HG03097 (cell line): ENCODE measurements around the gene OTUD4.
A peak's percentile ranks its signal among the peaks of the same experiment; 100 is the strongest.

Experiments used
- ATAC-seq: cut with Tn5 transposase; IDR thresholded peaks from one replicate; pipeline ENCODE4 v1.9.1; 2021; ENCODE audit not compliant: unreplicated experiment, low FRiP score

Gene OTUD4

DNA sequence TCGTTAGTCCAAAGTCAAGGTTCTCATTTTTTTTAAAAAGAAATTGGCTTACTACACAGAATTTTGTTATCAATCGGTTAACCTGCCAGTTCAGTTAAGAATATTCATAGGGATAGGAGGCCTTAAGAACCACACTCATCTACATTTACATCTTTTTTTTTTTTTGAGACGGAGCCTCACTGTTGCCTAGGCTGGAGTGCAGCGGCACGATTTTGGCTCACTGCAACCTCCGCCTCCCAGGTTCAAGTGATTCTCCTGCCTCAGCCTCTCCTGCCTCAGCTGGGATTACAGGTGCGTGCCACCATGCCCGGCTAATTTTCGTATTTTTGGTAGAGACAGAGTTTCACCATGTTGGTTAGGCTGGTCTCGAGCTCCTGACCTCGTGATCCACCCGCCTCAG lies 48.5 kb downstream of the OTUD4 start:
- no peak for ATAC-seq

DNA sequence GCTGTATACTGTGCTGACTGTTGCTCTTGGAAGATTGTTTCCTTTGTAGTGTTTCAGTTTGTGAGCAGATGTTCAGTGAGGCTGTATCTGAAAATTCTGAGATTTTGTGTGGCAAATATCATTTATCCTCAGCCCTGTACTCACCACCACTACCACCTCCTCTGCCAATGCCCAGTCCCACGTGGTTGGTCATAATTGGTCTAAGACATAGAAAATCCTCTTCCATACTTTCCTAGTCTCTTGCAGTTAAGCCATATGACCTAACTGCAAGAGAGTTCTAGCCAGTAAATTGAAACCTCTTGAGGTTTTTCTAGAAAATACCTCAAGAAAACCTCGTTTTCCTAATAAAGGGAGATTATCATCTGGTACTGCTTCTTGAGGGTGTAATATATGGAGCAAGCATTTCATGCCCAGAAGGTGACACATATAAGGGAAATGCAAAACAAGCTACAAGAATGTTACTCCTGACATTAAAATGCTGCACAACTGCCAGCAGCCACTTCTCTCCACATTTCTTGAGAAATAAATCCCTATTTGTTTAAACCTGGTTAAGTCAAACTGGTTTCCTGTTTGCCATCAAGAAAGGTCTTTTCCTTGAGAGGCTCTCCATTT lies 49.5 kb downstream of the OTUD4 start:
- no peak for ATAC-seq

DNA sequence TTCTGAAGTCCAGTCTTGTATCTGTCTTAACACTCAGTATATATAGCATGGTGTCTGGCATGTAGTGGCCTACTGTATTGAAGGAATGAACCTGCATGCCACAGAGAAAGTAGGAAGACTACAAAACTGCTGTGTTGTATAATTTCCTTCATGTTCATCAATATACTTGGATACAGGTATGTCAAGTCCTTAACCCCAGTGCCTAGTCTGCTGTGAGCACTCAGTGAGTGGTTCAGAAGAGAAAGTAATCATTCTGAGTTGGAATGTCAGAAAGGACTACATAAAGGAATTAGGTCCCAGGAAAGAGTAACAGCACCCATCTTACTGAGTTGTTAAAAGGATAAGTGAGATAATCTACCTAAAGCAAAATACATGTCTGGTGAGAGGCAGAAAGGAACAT lies 50.3 kb downstream of the OTUD4 start:
- ATAC-seq: no peak

DNA sequence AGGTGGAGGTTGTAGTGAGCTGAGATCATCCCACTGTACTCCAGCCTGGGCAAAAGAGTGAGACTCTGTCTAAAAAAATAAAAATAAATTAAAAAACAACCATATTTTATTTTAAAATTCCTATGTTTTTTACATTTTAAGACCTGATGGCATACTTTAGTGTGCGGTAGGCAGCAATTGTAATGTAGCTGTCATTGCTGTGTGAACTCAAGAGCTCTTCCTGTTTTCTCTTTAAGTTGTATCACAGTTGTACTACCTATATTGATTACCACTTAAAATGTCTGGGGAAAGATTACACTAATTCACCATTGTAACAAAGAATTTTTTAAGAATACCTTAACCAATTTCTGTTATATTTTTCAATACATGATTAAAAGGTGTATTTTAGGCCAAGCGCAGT lies 55.0 kb downstream of the OTUD4 start:
- no peak for ATAC-seq

DNA sequence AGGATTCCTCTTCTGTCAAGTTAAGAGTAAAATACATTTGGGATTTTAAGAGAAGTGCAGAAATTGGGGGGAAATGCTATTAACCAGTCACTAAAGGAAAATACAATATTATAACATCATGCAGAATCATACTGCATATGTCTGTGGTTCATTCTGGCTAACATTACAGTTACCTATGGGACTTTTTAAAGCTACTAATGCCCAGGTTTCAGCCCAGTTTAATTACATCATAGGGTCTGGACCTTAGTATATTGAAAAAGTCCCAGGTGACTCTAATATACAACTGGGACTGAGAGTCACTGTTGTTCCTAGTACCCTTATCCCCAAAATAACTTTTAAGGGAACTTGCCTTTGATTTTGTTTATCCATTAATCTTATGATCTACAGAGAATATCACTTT lies 72.3 kb downstream of the OTUD4 start:
- no peak for ATAC-seq

DNA sequence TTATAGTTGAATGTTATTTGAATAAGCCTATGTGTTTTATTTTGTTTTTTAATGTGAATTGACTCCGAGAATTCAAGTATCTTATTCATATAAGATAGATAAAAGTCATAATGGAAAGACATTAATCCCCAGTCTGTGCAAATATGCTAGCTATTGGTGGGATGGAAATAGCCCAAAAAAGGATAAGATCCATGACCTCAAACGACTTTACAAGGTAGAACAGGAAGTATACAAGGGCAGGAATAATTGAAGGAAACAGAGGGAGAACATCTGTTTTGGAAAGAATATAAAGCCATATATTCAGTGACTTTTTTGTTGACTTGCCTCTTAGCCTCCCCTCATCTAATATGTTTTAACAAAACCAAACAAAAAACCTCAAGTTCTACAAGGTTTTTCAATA lies 73.3 kb downstream of the OTUD4 start:
- no peak for ATAC-seq

DNA sequence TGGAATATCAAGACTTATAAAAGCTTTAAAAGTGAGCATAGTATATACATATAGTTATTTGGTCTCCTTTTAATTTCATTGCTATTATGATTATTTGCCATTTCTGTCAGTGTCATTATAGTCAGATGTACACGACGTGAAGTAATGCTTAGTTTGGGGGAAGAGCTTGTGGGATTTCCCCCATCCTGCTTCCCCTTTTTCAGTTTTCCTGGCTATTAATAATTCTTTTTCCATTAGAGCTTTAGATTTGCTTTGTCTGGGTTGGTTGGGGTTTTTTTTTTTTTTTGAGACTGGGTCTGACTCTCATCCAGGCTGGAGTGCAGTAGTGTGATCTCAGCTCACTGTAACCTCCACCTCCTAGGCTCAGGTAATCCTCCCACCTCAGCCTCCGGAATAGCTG lies 76.9 kb downstream of the OTUD4 start:
- ATAC-seq: no peak

DNA sequence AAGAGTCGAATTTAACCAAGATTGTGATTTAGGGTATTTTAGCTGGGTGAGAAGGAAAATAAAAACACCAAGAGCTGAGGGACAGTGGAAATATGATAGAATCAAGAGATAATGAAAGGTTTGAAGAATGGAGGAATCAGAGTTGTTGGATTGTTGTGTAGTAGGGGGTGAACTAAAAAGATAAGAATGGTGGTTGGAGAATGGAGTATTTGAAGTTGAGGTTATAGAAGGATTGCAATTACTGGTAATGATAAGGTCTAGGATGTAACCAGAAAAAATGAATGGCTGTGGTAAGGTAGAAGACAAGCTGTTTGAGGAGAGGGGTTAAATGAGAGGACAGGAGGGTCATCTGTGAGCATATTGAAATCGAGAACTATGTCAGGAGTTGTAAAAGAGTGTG lies 77.8 kb downstream of the OTUD4 start:
- ATAC-seq: no peak

DNA sequence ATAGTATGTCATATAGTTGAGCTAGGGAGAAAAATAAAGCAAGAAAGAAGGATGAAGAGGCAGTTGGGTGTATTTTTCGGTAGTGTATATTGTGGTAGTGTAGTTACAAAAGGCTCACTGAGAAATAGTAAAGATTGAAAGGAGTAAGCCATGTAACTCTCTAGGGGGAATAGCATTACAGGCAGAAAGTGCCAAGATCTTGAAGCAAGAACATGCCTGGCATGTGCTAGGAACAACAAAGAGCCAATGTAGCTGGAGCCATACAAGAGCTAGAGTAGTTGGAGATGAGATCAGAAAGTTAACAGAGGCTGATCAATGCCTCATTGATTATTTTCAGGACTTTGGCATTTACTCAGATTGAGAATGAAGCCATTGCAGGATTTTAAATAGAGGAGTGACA lies 79.3 kb downstream of the OTUD4 start:
- no peak for ATAC-seq

DNA sequence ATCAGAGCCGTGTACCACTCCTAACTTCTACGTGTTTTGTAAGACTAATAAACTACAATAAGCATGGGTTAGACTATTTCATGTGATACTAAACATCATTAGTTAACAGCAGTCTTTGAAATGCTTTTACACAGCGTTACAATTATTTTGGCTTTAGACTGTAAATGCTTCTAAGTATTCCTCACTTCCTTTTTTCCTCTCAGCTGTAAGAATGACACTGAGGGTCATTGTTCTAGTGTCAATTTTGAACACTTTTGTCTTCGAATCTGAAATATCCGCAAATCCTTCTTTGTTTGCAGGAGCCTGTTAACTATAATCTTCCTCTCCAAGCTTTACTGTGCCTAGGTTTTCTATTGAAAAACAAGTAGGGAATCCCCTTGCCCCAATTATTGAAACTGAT lies 80.7 kb downstream of the OTUD4 start:
- no peak for ATAC-seq

DNA sequence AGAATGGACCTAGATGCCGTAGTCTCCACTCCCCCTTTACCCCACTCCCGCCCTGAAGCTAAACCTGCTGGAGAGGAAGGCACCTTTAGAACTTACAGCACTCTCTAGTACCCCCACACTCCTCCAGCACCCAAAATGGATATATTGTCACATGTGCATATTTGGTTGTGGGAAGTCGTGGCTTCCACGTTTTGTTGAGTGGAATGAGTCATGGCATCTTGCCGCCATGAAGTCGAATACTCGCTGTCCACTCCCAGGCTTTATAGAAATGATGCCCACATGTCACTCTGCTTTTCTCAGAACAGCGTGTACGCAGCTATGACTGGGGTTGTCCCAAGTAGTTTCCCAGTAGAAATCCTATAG lies 81.7 kb downstream of the OTUD4 start:
- peak; percentile 16 for ATAC-seq

DNA sequence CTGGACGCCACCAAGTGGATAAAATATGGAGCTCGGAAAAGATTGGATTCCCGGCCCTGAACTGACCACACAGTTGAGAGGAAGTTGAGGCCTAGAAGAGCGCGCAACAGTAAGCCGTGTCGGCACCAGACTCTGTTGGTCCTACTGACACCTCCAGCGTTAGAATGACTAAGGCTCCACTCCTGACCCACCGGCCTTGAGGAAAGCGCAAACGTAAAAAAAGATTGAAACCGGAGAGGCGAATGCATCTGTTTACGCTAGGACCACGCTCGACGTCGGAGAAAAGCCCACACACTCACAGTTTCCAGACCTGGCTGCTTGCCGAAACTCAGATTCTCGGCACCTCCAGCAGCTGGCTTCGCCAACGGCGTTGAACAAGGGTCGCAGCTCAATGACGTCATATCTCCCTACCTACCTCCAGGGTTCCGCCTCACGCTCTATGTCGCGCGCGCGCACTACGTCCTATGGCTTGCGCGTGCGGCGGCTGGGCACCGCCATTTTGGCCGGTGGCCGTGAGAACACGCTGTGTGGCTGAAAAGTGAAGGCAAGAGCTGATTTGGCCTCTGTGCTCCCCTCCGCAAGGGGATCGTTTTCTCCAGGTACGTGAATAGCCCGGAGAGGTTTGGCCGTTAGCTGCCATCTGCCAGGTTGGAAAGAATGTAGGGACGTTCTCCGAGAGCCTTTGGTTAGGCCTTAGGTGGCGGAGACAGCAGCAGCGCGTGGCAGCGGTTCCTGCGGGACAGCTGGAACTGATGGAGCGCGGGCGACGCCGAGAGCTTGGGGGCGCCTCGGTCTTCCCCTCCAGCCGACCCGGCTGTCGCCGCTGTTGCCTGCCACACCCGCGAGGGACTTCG lies 82.3 kb downstream of the OTUD4 start, which contains the start of the genes ABCE1 and ANAPC10:
TSS of gene ABCE1 (plus strand) at position 491 of the 854 bp plus-strand sequence. CDS start 6,102 bp downstream, outside the sequence.
TSS of gene ANAPC10 (minus strand) at position 376 of the 854 bp plus-strand sequence. CDS start 2,097 bp downstream, outside the sequence.
- ATAC-seq: peak; percentile 79

DNA sequence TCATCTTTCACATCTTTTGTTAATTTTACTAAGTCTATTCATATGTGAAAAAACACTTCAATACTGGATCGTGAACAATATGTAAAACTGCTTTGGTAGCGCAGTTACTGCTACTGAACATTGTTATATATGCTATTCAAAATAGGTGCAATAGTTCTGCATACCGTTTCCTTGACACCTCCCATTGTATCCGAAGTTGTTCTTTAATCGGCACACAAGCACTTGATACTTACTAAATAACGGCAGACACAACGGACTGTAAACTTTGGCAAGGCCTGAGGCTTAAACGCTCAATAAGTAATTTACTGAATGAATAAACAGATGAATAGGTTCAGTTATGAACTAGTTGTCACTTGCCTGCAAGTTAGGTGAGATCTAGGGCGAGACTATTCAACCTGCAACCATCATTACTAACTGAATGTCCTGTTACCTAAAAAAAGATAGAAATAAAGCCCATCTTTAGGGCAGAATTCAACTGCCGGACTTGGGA lies 83.0 kb downstream of the OTUD4 start:
- no peak for ATAC-seq

DNA sequence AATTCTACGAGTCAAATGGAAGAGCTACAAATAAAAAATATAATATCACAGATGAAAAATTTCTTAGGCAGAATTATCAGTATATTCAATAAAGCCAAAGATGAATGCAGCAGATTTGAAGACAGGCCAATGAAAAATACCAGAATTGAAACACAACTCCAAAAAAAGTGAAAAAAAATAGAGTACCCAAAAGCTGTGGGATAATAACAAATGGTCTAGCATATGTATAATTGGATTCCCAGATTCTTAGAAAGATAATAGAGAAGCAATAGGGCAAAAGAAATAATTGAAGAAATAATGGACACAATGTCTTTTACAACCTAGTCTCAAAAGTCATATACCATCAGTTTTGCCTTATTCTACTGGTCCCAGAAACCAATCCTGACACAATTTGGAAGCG lies 86.8 kb downstream of the OTUD4 start:
- no peak for ATAC-seq

DNA sequence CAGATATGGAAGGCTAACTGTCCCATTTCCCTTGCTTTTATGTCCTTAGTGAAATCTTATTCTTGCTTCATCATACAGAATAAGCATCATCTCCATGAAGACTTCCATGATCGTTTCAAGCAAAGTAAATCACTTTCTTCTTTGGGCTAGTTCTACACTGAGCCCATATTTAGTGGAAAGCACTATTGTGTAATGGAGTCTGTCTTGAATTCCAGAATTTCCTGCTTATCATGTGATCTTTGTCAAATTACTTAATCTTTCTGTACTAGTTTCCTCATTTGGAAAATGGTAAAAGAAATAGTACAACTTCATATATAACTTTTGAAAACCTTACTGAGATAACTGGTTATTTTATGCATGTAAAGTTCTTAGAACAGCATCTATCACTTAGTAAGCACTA lies 90.0 kb downstream of the OTUD4 start:
- ATAC-seq: no peak

DNA sequence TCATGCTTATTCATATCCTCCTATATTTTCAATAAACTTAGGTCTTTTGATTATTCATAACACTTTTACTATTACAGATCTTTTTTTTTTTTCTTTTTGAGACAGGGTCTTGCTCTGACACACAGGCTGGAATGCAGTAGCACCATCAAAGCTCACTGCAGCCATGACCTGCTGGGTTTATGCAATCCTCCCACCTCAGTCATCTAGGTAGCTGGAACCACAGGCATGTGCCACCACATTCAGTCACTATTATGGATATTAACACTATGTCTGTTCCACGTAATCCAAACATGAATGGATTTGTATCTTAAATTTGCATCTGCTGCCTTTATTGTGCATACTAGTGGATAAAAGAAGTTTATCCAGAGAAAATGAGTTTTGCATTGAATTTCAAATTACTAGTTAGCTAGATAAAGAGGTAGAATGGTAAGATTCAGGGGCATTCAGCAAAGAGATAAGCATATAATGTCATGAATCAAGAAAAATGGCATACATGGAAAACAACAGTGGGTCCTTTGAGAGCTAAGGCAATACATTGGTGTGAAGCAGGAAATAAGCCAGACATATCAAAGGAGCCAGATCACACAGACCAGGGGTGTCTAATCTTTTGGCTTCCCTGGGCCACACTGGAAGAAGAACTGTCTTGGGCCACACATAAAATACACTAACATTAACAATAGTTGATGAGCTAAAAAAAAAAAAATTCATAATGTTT lies 96.3 kb downstream of the OTUD4 start:
- ATAC-seq: no peak
